ENCODE measurements around the gene FAM50B.

Gene FAM50B

GRCh38 chr6:3825851-3826581 lies 23.2 kb upstream of the FAM50B start:
- POLR2A ChIA-PET (ENCODE audit: low non-redundant PET) = interaction anchor here (1.7 kb wide), 1 partner anchor 76 kb away, joined by 8 read pairs; no protein-coding TSS in a partner anchor
- TF ChIP-seq CTCF (conservative IDR thresholded peaks at IDR 0.05; ENCODE audit: low read depth) = 0 out of 2 replicates have a peak, but pooled peaks have one; percentile 8
- CTCF ChIA-PET = interaction anchor here (1.3 kb wide), 1 partner anchor 23 kb away, joined by 5 read pairs; the partner anchor contains the start of gene FAM50B
- H3K27ac ChIP-seq = peak overlapping the region; percentile 99
- DNase-seq (ENCODE audit: low spot score) = peak; percentile 92

GRCh38 chr6:3829285-3829684 lies 19.9 kb upstream of the FAM50B start:
- DNase-seq (ENCODE audit: low spot score) = no peak
- ChIA-PET CTCF (interaction anchor here (0.6 to 0.7 kb wide), 2 partner anchors 21 to 55 kb away, joined by 3 read pairs; no protein-coding TSS in a partner anchor), POLR2A (ENCODE audit: low non-redundant PET) (no interaction called here)
- TF ChIP-seq CTCF (conservative IDR thresholded peaks at IDR 0.05; ENCODE audit: low read depth) = no peak
- H3K27ac ChIP-seq = no peak overlapping the region

- ChIA-PET CTCF (no interaction called here), POLR2A (ENCODE audit: low non-redundant PET) (no interaction called here)
- TF ChIP-seq CTCF (conservative IDR thresholded peaks at IDR 0.05; ENCODE audit: low read depth) = no peak
- DNase-seq (ENCODE audit: low spot score) = no peak
- H3K27ac ChIP-seq = no peak overlapping the region
Measured at GRCh38 chr6:3830806-3831205, 18.4 kb upstream of the FAM50B start.

- ChIA-PET POLR2A (ENCODE audit: low non-redundant PET) (no interaction called here), CTCF (interaction anchor here (0.6 kb wide), 1 partner anchor 15 kb away, joined by 4 read pairs; no protein-coding TSS in a partner anchor)
- DNase-seq (ENCODE audit: low spot score) = no peak
- no peak for TF ChIP-seq CTCF (conservative IDR thresholded peaks at IDR 0.05; ENCODE audit: low read depth)
- H3K27ac ChIP-seq = no peak overlapping the region
Measured at GRCh38 chr6:3831761-3832530, 17.2 kb upstream of the FAM50B start.

GRCh38 chr6:3835055-3835731 lies 14.0 kb upstream of the FAM50B start:
- no peak for DNase-seq (ENCODE audit: low spot score)
- no peak for TF ChIP-seq CTCF (conservative IDR thresholded peaks at IDR 0.05; ENCODE audit: low read depth)
- CTCF ChIA-PET = interaction anchor here (1.0 kb wide), 1 partner anchor 9 kb away, joined by 3 read pairs; no protein-coding TSS in a partner anchor
- no peak overlapping the region for H3K27ac ChIP-seq
- POLR2A ChIA-PET (ENCODE audit: low non-redundant PET) = no interaction called here

- no peak for TF ChIP-seq CTCF (conservative IDR thresholded peaks at IDR 0.05; ENCODE audit: low read depth)
- DNase-seq (ENCODE audit: low spot score) = no peak
- no peak overlapping the region for H3K27ac ChIP-seq
- ChIA-PET CTCF (interaction anchor here (1.0 kb wide), 1 partner anchor 8 kb away, joined by 3 read pairs; no protein-coding TSS in a partner anchor), POLR2A (ENCODE audit: low non-redundant PET) (no interaction called here)
Measured at GRCh38 chr6:3835785-3836184, 13.4 kb upstream of the FAM50B start.
